Vagina (tissue), 2 donors: Measurements from ENCODE around the gene EFEMP1.

Experiments used
- POLR2A ChIP-seq, 2 donors: fragments of 450-650 bp; IDR thresholded peaks; one replicate each; pipeline ENCODE4 v1.6.1; 2017; ENCODE audit warnings: antibody characterized with exemption in 2 of 2, mild to moderate bottlenecking in 2 of 2, moderate library complexity in 2 of 2
- POLR2AphosphoS5 ChIP-seq, 2 donors: sonication (generic); formaldehyde crosslinking; IDR thresholded peaks; one replicate each; pipeline ENCODE4 v1.9.0; 2017; ENCODE audit warnings: antibody characterized with exemption in 2 of 2, mild to moderate bottlenecking in 2 of 2, low read depth in 1 of 2; ENCODE audit not compliant: insufficient read depth in 1 of 2
- TF ChIP-seq, protein P1 (sequence below), 3 experiments: fragments of 450-650 bp in 2 of 3; fragments of 200-600 bp in 1 of 3; sonication (generic) in 1 of 3; IDR thresholded peaks; one replicate each; pipeline ENCODE4 v1.5.1; 2017 to 2019; ENCODE audit warnings: antibody characterized with exemption in 3 of 3, mild to moderate bottlenecking in 2 of 3, moderate library complexity in 2 of 3

DNA sequence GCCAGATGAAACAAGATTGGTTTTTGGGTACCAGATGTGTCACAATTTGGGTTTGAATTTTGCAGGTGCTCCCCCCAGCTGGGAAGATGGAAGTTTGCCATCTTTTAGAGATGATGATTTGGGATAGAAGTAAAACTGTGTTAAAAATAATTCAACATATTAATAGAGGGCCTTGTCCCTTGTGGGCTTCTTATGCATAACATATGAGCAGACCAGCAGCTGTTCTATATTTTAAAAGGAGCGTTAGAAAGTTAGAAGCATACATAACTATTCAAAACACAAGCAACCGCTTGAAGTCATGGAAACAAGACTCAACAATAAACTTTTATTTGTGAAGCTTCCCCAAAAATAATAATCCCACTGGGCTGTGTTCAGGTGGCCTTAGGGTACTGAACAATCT, 62.8 kb downstream of the EFEMP1 start:
- TF ChIP-seq, protein P1, sequence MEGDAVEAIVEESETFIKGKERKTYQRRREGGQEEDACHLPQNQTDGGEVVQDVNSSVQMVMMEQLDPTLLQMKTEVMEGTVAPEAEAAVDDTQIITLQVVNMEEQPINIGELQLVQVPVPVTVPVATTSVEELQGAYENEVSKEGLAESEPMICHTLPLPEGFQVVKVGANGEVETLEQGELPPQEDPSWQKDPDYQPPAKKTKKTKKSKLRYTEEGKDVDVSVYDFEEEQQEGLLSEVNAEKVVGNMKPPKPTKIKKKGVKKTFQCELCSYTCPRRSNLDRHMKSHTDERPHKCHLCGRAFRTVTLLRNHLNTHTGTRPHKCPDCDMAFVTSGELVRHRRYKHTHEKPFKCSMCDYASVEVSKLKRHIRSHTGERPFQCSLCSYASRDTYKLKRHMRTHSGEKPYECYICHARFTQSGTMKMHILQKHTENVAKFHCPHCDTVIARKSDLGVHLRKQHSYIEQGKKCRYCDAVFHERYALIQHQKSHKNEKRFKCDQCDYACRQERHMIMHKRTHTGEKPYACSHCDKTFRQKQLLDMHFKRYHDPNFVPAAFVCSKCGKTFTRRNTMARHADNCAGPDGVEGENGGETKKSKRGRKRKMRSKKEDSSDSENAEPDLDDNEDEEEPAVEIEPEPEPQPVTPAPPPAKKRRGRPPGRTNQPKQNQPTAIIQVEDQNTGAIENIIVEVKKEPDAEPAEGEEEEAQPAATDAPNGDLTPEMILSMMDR (IDR thresholded peaks at IDR 0.05): no peak
- no peak for TF ChIP-seq POLR2A (IDR thresholded peaks at IDR 0.05)
- no peak for TF ChIP-seq POLR2AphosphoS5 (IDR thresholded peaks at IDR 0.05; ENCODE audit: insufficient read depth in 1 of 2, low read depth in 1 of 2)
